Transverse colon (tissue), 3 donors: ENCODE data around the gene HSD17B12.

ENCODE experiments used
- CTCF ChIP-seq, 5 experiments: fragments of 200-600 bp in 3 of 5; fragments of 450-650 bp in 2 of 5; sonication (generic) in 3 of 5; IDR thresholded peaks; 1 replicate in 2 of 5; 2 replicates in 3 of 5; pipeline ENCODE4 v1.5.1; 2016 to 2017; ENCODE audit warnings: antibody characterized with exemption in 5 of 5, inconsistent platforms in 3 of 5, mild to moderate bottlenecking in 2 of 5, moderate library complexity in 1 of 5
- EP300 ChIP-seq: sonication (generic); formaldehyde crosslinking; IDR thresholded peaks from one replicate; pipeline ENCODE4 v1.6.1; 2017; ENCODE audit warnings: antibody characterized with exemption, low read depth

DNA sequence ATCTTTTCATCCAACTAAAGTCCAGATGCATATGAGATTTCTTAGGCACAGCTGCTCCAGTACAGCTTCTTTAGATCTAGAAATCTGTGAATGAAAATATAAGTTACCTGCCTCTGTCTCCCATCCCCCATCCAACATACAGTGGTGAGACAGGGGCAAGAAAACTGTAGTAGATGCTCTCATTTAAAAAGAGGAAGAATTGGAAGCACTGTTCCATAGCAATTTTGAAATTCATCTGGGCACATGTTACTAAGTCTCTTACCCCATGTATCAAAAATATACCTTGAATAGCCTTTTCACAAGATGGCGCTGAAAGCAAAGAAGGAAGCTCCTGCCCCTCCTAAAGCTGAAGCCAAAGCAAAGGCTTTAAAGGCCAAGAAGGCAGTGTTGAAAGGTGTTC lies 37.8 kb downstream of the HSD17B12 start:
- no peak for TF ChIP-seq CTCF (IDR thresholded peaks at IDR 0.05)
- no peak for TF ChIP-seq EP300
